ENCODE results near the gene SUGCT. TPM values are rescaled to one million over a fixed set of nuclear protein-coding genes. Genes with fewer than 3 reads are reported as not detected.

SUGCT gene
- total RNA-seq, 1 donor from 2014 or later: 11.9 TPM

- Mint-ChIP-seq H3K4me1 (ENCODE audit: unreplicated experiment) (peaks cover 64% of the 10 kb centered on the region), H3K4me3 (ENCODE audit: unreplicated experiment) (no peak overlapping the region), H3K27me3 (ENCODE audit: unreplicated experiment) (no peaks in the 10 kb centered on the region), H3K36me3 (ENCODE audit: unreplicated experiment) (peaks cover 2% of the 10 kb centered on the region), H3K9me3 (ENCODE audit: unreplicated experiment) (no peaks in the 10 kb centered on the region), H3K27ac (ENCODE audit: unreplicated experiment) (peak overlapping the region; percentile 76)
- no peak for DNase-seq (ENCODE audit: extremely low spot score, unreplicated experiment)
- TF ChIP-seq CTCF (IDR thresholded peaks at IDR 0.05): no peak
Observed at GRCh38 chr7:40330408-40330807, 195.6 kb downstream of the SUGCT start.

GRCh38 chr7:40331915-40332314 is 197.1 kb downstream of the SUGCT start:
- H3K27me3 Mint-ChIP-seq (ENCODE audit: unreplicated experiment): no peaks in the 10 kb centered on the region
- peaks cover 7% of the 10 kb centered on the region for H3K9me3 Mint-ChIP-seq (ENCODE audit: unreplicated experiment)
- peaks cover 49% of the 10 kb centered on the region for H3K4me1 Mint-ChIP-seq (ENCODE audit: unreplicated experiment)
- DNase-seq (ENCODE audit: extremely low spot score, unreplicated experiment): no peak
- peak overlapping the region; percentile 78 for H3K27ac Mint-ChIP-seq (ENCODE audit: unreplicated experiment)
- TF ChIP-seq CTCF (IDR thresholded peaks at IDR 0.05): no peak
- H3K4me3 Mint-ChIP-seq (ENCODE audit: unreplicated experiment): no peak overlapping the region
- peaks cover 4% of the 10 kb centered on the region for H3K36me3 Mint-ChIP-seq (ENCODE audit: unreplicated experiment)

- Mint-ChIP-seq H3K4me3 (ENCODE audit: unreplicated experiment) (no peak overlapping the region), H3K27me3 (ENCODE audit: unreplicated experiment) (no peaks in the 10 kb centered on the region)
Observed at GRCh38 chr7:40332516-40332915, 197.7 kb downstream of the SUGCT start.

GRCh38 chr7:40341836-40342235 is 207.0 kb downstream of the SUGCT start:
- Mint-ChIP-seq H3K4me1 (ENCODE audit: unreplicated experiment) (peaks cover 5% of the 10 kb centered on the region), H3K27me3 (ENCODE audit: unreplicated experiment) (no peaks in the 10 kb centered on the region), H3K27ac (ENCODE audit: unreplicated experiment) (no peak overlapping the region), H3K9me3 (ENCODE audit: unreplicated experiment) (peaks cover 17% of the 10 kb centered on the region), H3K36me3 (ENCODE audit: unreplicated experiment) (peaks cover 9% of the 10 kb centered on the region), H3K4me3 (ENCODE audit: unreplicated experiment) (no peak overlapping the region)
- DNase-seq (ENCODE audit: extremely low spot score, unreplicated experiment): no peak
- TF ChIP-seq CTCF (IDR thresholded peaks at IDR 0.05): no peak

More at GRCh38 chr7:40332516-40332915, 197.7 kb downstream of the SUGCT start:
- Mint-ChIP-seq H3K36me3 (ENCODE audit: unreplicated experiment) (peaks cover 10% of the 10 kb centered on the region), H3K9me3 (ENCODE audit: unreplicated experiment) (peaks cover 13% of the 10 kb centered on the region), H3K4me1 (ENCODE audit: unreplicated experiment) (peaks cover 49% of the 10 kb centered on the region), H3K27ac (ENCODE audit: unreplicated experiment) (peak overlapping the region; percentile 78)
- TF ChIP-seq CTCF (IDR thresholded peaks at IDR 0.05): no peak
- DNase-seq (ENCODE audit: extremely low spot score, unreplicated experiment): no peak

GRCh38 chr7:40346554-40346953 is 211.7 kb downstream of the SUGCT start:
- Mint-ChIP-seq H3K4me3 (ENCODE audit: unreplicated experiment) (no peak overlapping the region), H3K4me1 (ENCODE audit: unreplicated experiment) (peaks cover 5% of the 10 kb centered on the region), H3K27me3 (ENCODE audit: unreplicated experiment) (no peaks in the 10 kb centered on the region), H3K9me3 (ENCODE audit: unreplicated experiment) (no peaks in the 10 kb centered on the region), H3K27ac (ENCODE audit: unreplicated experiment) (no peak overlapping the region), H3K36me3 (ENCODE audit: unreplicated experiment) (no peaks in the 10 kb centered on the region)
- no peak for DNase-seq (ENCODE audit: extremely low spot score, unreplicated experiment)
- no peak for TF ChIP-seq CTCF (IDR thresholded peaks at IDR 0.05)

Measured in osteocyte (in vitro differentiated cells).